HepG2 (cell line): ENCODE data around the gene PRKCSH.

Experiments
- ATRX ChIP-seq: sonication (generic); formaldehyde crosslinking; IDR thresholded peaks from 2 replicates; pipeline ENCODE4 v1.4.0; 2020; ENCODE audit warnings: missing genetic modification reagents, borderline replicate concordance
- CAMTA2 ChIP-seq: sonication (generic); formaldehyde crosslinking; IDR thresholded peaks from 2 replicates; pipeline ENCODE4 v1.4.0; 2020; ENCODE audit warnings: mild to moderate bottlenecking, missing genetic modification reagents, borderline replicate concordance
- GABPB1 ChIP-seq: IDR thresholded peaks from 2 replicates; pipeline ENCODE4 v1.6.1; 2016; ENCODE audit warnings: mild to moderate bottlenecking, missing genetic modification reagents, moderate library complexity, missing compliant biosample characterization
- HHEX ChIP-seq: IDR thresholded peaks from 2 replicates; pipeline ENCODE4 v1.6.1; 2016; ENCODE audit warnings: control low read depth
- HNRNPH1 ChIP-seq: fragments of 200-400 bp; formaldehyde crosslinking; optimal IDR thresholded peaks from 2 replicates; pipeline ENCODE3; 2017; ENCODE audit warnings: mild to moderate bottlenecking, low read depth, low read length
- NCOR1 ChIP-seq: fragments of 200-600 bp; sonication (generic); IDR thresholded peaks from 2 replicates; pipeline ENCODE4 v1.7.0; 2017; ENCODE audit warnings: antibody characterized with exemption, low read length, borderline replicate concordance
- POLR2A ChIP-seq, 2 experiments: IDR thresholded peaks; 2 replicates each; pipeline ENCODE4 v1.6.1; 2011; ENCODE audit warnings: low read depth in 2 of 2, low read length in 2 of 2, mild to moderate bottlenecking in 1 of 2, moderate library complexity in 1 of 2; ENCODE audit not compliant: insufficient read depth in 1 of 2
- REPIN1 ChIP-seq: sonication (generic); formaldehyde crosslinking; IDR thresholded peaks from 2 replicates; pipeline ENCODE4 v1.8.0; 2022; ENCODE audit warnings: missing genetic modification reagents, low read depth, mild to moderate bottlenecking, borderline replicate concordance
- SMAD1 ChIP-seq: sonication (generic); formaldehyde crosslinking; IDR thresholded peaks from 2 replicates; pipeline ENCODE4 v1.4.0; 2020; ENCODE audit warnings: missing genetic modification reagents, low read depth, mild to moderate bottlenecking, borderline replicate concordance
- ZNF737 ChIP-seq: sonication (generic); formaldehyde crosslinking; IDR thresholded peaks from 2 replicates; pipeline ENCODE4 v1.5.0; 2020; ENCODE audit warnings: missing genetic modification reagents, mild to moderate bottlenecking, borderline replicate concordance
- TF ChIP-seq, protein P1 (sequence below): IDR thresholded peaks from 2 replicates; pipeline ENCODE4 v1.6.1; 2016; ENCODE audit warnings: mild to moderate bottlenecking
- TF ChIP-seq, protein P2 (sequence below): sonication (generic); formaldehyde crosslinking; IDR thresholded peaks from 2 replicates; pipeline ENCODE4 v1.4.0; 2020; ENCODE audit warnings: missing genetic modification reagents, borderline replicate concordance
- TF ChIP-seq, protein P3 (sequence below): sonication (generic); formaldehyde crosslinking; conservative IDR thresholded peaks from 2 replicates; pipeline ENCODE4 v1.8.1; 2023; ENCODE audit warnings: missing genetic modification reagents
- TF ChIP-seq, protein P4 (sequence below): sonication (generic); formaldehyde crosslinking; IDR thresholded peaks from 2 replicates; pipeline ENCODE4 v1.5.0; 2020; ENCODE audit warnings: missing genetic modification reagents

DNA sequence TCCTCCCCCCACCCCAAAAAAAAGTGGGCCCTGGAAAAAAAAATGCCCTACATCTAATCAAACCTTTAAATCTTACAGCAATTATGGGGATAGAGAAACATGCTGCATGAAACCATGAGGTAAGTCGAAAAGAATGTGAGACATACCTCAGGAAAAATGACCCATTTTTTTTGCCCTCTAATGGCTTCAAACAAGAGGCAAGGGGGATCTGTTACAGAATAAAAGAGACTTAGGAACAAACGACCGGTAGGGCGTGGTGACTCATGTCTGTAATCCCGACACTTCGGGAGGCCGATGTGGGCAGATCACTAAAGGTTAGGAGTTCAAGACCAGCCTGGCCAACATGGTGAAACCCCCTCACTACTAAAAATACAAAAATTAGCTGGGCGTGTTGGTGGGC is 24.8 kb upstream of the PRKCSH start:
- TF ChIP-seq HNRNPH1 (no peak), ZNF737 (CRISPR knock-in tag) (no peak), ATRX (CRISPR knock-in tag) (no peak), REPIN1 (CRISPR knock-in tag) (no peak), GABPB1 (CRISPR knock-in tag) (no peak), HHEX (CRISPR knock-in tag) (no peak), SMAD1 (CRISPR knock-in tag) (no peak), NCOR1 (no peak), POLR2A (IDR thresholded peaks at IDR 0.05; ENCODE audit: insufficient read depth in 1 of 2, low read depth in 2 of 2, low read length in 2 of 2) (no peak), CAMTA2 (CRISPR knock-in tag) (no peak)
- TF ChIP-seq, protein P1, sequence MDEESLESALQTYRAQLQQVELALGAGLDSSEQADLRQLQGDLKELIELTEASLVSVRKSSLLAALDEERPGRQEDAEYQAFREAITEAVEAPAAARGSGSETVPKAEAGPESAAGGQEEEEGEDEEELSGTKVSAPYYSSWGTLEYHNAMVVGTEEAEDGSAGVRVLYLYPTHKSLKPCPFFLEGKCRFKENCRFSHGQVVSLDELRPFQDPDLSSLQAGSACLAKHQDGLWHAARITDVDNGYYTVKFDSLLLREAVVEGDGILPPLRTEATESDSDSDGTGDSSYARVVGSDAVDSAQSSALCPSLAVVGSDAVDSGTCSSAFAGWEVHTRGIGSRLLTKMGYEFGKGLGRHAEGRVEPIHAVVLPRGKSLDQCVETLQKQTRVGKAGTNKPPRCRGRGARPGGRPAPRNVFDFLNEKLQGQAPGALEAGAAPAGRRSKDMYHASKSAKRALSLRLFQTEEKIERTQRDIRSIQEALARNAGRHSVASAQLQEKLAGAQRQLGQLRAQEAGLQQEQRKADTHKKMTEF: no peak
- TF ChIP-seq, protein P2, sequence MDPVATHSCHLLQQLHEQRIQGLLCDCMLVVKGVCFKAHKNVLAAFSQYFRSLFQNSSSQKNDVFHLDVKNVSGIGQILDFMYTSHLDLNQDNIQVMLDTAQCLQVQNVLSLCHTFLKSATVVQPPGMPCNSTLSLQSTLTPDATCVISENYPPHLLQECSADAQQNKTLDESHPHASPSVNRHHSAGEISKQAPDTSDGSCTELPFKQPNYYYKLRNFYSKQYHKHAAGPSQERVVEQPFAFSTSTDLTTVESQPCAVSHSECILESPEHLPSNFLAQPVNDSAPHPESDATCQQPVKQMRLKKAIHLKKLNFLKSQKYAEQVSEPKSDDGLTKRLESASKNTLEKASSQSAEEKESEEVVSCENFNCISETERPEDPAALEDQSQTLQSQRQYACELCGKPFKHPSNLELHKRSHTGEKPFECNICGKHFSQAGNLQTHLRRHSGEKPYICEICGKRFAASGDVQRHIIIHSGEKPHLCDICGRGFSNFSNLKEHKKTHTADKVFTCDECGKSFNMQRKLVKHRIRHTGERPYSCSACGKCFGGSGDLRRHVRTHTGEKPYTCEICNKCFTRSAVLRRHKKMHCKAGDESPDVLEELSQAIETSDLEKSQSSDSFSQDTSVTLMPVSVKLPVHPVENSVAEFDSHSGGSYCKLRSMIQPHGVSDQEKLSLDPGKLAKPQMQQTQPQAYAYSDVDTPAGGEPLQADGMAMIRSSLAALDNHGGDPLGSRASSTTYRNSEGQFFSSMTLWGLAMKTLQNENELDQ (CRISPR knock-in tag): no peak
- TF ChIP-seq, protein P3, sequence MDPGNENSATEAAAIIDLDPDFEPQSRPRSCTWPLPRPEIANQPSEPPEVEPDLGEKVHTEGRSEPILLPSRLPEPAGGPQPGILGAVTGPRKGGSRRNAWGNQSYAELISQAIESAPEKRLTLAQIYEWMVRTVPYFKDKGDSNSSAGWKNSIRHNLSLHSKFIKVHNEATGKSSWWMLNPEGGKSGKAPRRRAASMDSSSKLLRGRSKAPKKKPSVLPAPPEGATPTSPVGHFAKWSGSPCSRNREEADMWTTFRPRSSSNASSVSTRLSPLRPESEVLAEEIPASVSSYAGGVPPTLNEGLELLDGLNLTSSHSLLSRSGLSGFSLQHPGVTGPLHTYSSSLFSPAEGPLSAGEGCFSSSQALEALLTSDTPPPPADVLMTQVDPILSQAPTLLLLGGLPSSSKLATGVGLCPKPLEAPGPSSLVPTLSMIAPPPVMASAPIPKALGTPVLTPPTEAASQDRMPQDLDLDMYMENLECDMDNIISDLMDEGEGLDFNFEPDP: no peak
- TF ChIP-seq, protein P4, sequence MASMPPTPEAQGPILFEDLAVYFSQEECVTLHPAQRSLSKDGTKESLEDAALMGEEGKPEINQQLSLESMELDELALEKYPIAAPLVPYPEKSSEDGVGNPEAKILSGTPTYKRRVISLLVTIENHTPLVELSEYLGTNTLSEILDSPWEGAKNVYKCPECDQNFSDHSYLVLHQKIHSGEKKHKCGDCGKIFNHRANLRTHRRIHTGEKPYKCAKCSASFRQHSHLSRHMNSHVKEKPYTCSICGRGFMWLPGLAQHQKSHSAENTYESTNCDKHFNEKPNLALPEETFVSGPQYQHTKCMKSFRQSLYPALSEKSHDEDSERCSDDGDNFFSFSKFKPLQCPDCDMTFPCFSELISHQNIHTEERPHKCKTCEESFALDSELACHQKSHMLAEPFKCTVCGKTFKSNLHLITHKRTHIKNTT (CRISPR knock-in tag): no peak
